ENCODE data around the gene MAPK8.

The MAPK8 gene

GRCh38 chr10:48306265-48306869 lies at the start of gene MAPK8:
TSS of gene MAPK8 (plus strand) at chr10:48306677. CDS start at chr10:48401661, 94,984 bp downstream.
- H3K36me3 ChIP-seq, result no peaks in the 10 kb centered on the region
- no peaks in the 10 kb centered on the region for H3K9me3 ChIP-seq
- H3K4me3 ChIP-seq (ENCODE audit: low read depth in 1 of 2, low read length in 1 of 2), result peak within 1 kb of the TSS; percentile 65 to 74
- H3K27me3 ChIP-seq, result peaks cover 20% of the 10 kb centered on the region
- peaks cover 11 to 14% of the 10 kb centered on the region in 2 experiments for H3K4me1 ChIP-seq (ENCODE audit: control insufficient read depth in 1 of 2, insufficient read depth in 1 of 2, low read depth in 1 of 2, low read length in 1 of 2)
- TF ChIP-seq CTCF (IDR thresholded peaks at IDR 0.05), result no peak
- peak within 1 kb of the TSS; percentile 89 for H3K27ac ChIP-seq

GRCh38 chr10:48257407-48257961 lies 49.0 kb upstream of the MAPK8 start:
- H3K9me3 ChIP-seq, result no peaks in the 10 kb centered on the region
- H3K4me1 ChIP-seq (ENCODE audit: control insufficient read depth in 1 of 2, insufficient read depth in 1 of 2, low read depth in 1 of 2, low read length in 1 of 2), result no peaks in the 10 kb centered on the region
- H3K27ac ChIP-seq, result no peak overlapping the region
- peaks cover 1% of the 10 kb centered on the region for H3K27me3 ChIP-seq
- no peak overlapping the region for H3K4me3 ChIP-seq (ENCODE audit: low read depth in 1 of 2, low read length in 1 of 2)
- TF ChIP-seq CTCF (IDR thresholded peaks at IDR 0.05), result no peak
- no peaks in the 10 kb centered on the region for H3K36me3 ChIP-seq

GRCh38 chr10:48258105-48258504 lies 48.4 kb upstream of the MAPK8 start:
- Histone ChIP-seq H3K4me1 (ENCODE audit: control insufficient read depth in 1 of 2, insufficient read depth in 1 of 2, low read depth in 1 of 2, low read length in 1 of 2) (no peaks in the 10 kb centered on the region), H3K27me3 (peaks cover 5% of the 10 kb centered on the region), H3K9me3 (no peaks in the 10 kb centered on the region), H3K36me3 (no peaks in the 10 kb centered on the region), H3K4me3 (ENCODE audit: low read depth in 1 of 2, low read length in 1 of 2) (no peak overlapping the region), H3K27ac (no peak overlapping the region)
- TF ChIP-seq CTCF (IDR thresholded peaks at IDR 0.05), result no peak

- H3K4me3 ChIP-seq (ENCODE audit: low read depth in 1 of 2, low read length in 1 of 2), result no peak overlapping the region
- no peaks in the 10 kb centered on the region for H3K9me3 ChIP-seq
- H3K27ac ChIP-seq, result no peak overlapping the region
- no peak for TF ChIP-seq CTCF (IDR thresholded peaks at IDR 0.05)
- no peaks in the 10 kb centered on the region for H3K36me3 ChIP-seq
- no peaks in the 10 kb centered on the region for H3K4me1 ChIP-seq (ENCODE audit: control insufficient read depth in 1 of 2, insufficient read depth in 1 of 2, low read depth in 1 of 2, low read length in 1 of 2)
- peaks cover 5% of the 10 kb centered on the region for H3K27me3 ChIP-seq
Observed at GRCh38 chr10:48266528-48266927, 39.9 kb upstream of the MAPK8 start.

- Histone ChIP-seq H3K27ac (no peak overlapping the region), H3K9me3 (no peaks in the 10 kb centered on the region), H3K27me3 (no peaks in the 10 kb centered on the region), H3K4me1 (ENCODE audit: control insufficient read depth in 1 of 2, insufficient read depth in 1 of 2, low read depth in 1 of 2, low read length in 1 of 2) (no peaks in the 10 kb centered on the region), H3K4me3 (ENCODE audit: low read depth in 1 of 2, low read length in 1 of 2) (no peak overlapping the region), H3K36me3 (no peaks in the 10 kb centered on the region)
- TF ChIP-seq CTCF (IDR thresholded peaks at IDR 0.05), result no peak
Observed at GRCh38 chr10:48271047-48271730, 35.3 kb upstream of the MAPK8 start.
